Medulla oblongata (tissue), 1 donor: Measurements from ENCODE around the gene STRIT1.
"Not testable (repeated sequence)": the region's sequence is repeated elsewhere in the genome, so short reads cannot be mapped to it uniquely, and the experiment has no call there.

Experiments used
- DNase-seq: peaks from one replicate; pipeline ENCODE4 v3.0.0-alpha.2; 2015; ENCODE audit errors: extremely low spot score

The STRIT1 gene

DNA sequence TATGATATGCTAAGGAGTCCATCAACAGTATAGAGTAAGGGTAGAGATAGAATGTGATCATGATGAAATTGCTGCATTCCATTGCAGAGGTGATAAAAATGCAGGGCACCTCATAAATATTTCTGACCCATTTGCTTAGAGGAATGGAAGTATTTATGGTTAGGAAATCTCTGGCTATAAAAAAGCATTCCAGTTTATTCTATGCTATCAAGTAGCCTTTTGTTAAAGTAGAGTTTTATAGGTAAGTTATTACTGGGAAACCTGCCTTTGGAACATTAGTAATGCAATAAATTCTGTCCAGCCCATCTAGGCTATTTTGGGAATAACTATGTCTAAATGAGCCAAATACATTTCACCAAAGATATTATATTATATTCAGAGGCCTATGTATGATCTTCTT is 19.8 kb upstream of the STRIT1 start:
- no peak for DNase-seq

- no peak for DNase-seq
Measured at GRCh38 chr3:155312781-155313180, 19.3 kb upstream of the STRIT1 start.

DNA sequence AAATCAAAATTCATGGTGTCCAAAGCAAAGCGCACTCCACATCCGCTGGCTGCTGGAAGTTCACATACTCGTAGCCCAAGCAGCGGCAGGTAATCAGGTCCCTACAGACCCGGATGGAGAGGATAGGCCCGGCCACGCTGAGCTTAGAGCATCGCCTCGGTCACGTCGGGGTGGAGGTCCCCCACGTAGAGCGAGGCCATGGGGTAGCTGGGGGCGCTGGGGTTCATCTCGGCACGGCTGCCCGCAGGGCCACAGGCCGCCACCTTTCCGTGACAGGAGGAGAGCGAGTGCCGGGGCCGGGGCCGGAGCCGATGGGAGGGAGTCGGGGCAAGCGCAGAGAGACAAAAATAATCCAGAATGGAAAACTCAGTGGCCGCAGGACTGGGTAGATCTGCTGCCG is 16.1 kb upstream of the STRIT1 start:
- no peak for DNase-seq

DNA sequence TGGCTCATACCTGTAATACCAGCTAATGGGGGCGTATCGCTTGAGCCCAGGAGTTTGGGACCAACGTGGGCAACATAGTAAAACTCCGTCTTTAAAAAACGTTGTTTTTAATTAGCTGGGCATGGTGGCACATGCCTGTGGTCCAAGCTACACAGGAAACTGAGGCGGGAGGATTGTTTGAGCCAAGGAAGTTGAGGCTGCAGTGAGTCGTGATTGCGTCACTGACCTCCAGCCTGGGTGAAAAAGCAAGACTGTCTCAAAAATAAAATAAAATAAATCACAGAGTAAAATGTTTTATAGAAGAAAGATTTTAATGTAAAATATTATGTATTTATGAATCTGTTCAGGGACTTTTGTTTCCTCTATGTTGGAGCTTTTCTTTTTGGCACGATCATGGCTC is 15.3 kb upstream of the STRIT1 start:
- DNase-seq: no peak

GRCh38 chr3:155307183-155307582 is 13.7 kb upstream of the STRIT1 start:
- no peak for DNase-seq

- DNase-seq: no peak
Measured at GRCh38 chr3:155304394-155304793, 10.9 kb upstream of the STRIT1 start.

GRCh38 chr3:155303540-155304097 is 10.1 kb upstream of the STRIT1 start:
- DNase-seq: no peak

- no peak for DNase-seq
Measured at GRCh38 chr3:155302891-155303290, 9.4 kb upstream of the STRIT1 start.

DNA sequence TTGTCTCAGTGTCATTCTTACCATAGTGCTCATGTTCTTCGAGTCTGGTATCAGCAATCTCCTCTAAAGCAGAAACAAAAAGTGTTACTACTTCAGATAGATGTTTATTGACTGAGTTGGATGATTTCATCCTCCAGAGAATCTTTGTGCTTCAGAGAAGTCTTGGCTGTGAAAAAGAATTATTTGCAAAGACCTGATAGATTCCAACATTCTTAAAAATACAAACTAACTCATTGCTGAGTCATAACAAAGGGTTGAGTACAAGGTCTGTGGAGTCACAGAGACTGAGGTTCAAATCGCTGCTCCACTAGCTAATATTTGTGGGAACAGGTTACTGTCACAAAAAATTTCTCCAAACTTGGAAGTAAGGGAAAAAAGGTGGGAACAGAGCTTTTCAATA is 9.0 kb upstream of the STRIT1 start:
- no peak for DNase-seq

DNA sequence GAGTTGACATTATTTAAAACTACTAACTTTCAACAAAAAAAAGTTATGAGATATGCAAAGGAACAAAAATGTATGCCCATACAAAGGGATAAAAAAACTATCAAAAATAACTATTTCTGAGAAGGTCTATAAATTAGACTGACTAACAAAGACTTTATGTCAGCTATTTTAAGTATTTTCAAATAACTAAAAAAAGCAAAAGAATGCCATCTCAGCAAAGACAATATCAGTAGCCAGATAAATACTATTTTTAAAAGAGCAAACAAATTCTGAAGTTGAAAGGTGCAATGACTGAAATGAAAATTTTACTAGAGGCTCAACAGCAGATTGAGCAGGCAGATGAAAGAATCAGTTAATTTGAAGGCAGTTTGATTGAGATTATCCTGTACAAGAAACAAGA is 3.6 kb upstream of the STRIT1 start:
- DNase-seq: no peak

GRCh38 chr3:155296413-155296812 is 2.9 kb upstream of the STRIT1 start:
- no peak for DNase-seq

DNA sequence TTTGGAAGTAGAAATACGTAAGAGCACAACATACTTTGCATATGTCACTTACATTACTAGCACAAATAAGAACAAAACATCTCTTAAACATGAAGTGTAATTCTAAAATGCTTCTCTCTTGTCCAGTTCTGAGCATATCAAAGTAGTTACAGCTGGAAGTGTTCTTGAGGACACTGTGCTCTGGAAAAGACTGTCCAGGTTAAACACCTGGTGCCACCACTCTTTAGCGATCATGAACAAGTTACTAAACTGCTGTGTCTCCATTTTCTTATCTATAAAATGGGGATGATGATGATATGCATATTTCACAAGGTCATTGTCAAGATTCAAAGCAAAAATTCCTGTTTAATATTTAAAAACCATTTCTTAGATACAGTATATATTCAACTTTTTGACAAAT is 790 bp downstream of the STRIT1 start:
- DNase-seq: no peak

- DNase-seq: no peak
Measured at GRCh38 chr3:155292133-155292532, 1.4 kb downstream of the STRIT1 start.

GRCh38 chr3:155286736-155287135 is 6.7 kb downstream of the STRIT1 start:
- DNase-seq: no peak

GRCh38 chr3:155285936-155286335 is 7.5 kb downstream of the STRIT1 start:
- DNase-seq: no peak

- DNase-seq: no peak
Measured at GRCh38 chr3:155283092-155284056, 10.1 kb downstream of the STRIT1 start.

GRCh38 chr3:155282385-155283091 is 10.9 kb downstream of the STRIT1 start:
- no peak for DNase-seq

DNA sequence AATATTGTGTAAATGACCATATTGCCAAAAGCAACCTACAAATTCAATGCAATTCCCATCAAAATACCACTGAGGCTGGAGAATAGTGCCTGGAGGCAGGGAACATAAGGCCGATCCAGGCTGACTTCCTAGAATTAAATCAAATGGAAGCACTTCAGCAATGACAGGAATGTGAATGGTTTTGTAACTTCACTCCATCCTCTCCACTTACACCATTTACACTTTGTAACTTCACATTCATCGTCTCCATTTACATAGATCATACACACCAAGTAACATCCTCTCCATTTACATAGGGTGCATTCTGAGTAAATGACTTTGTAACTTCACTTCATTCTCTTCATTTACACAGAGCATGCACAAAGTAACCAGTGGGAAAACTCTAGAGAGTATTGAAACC is 11.6 kb downstream of the STRIT1 start:
- DNase-seq: no peak

DNA sequence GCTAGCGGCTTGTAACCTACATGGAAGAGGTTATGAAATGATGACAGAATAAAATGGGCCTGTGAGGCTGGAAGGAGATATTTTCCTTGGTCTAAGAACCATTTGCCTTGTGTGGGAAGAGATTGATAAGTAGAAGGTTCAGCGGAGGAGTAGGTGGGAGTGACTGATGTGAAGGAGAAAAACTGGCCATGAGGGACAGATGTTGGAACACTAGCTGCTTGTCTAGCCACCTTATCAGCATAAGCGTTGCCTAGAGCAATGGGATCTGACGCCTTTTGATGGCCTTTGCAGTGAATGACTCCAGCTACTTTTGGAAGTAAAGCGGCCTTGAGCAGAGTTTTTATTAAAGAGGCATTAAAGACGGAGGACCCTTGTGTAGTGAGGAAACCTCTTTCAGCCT is 17.4 kb downstream of the STRIT1 start:
- not testable (repeated sequence) for DNase-seq

- not testable (repeated sequence) for DNase-seq
Measured at GRCh38 chr3:155275159-155275754, 18.2 kb downstream of the STRIT1 start.

DNA sequence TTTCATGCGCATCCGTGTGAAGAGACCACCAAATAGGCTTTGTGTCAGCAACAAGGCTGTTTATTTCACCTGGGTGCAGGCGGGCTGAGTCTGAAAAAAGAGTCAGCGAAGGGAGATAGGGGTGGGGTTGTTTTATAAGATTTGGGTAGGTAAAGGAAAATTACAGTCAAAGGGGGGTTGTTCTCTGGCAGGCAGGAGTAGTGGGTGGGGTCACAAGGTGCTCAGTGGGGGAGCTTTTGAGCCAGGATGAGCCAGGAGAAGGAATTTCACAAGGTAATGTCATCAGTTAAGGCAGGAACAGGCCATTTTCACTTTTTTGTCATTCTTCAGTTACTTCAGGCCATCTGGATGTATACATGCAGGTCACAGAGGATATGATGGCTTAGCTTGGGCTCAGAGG is 19.0 kb downstream of the STRIT1 start:
- DNase-seq: not testable (repeated sequence)

- no peak for DNase-seq
Measured at GRCh38 chr3:155271343-155271613, 22.2 kb downstream of the STRIT1 start.
